GM12873 (cell line): ENCODE measurements around the gene PHF21B.

Experiments used
- TF ChIP-seq, protein P1 (sequence below): IDR thresholded peaks from 2 replicates; pipeline ENCODE4 v1.5.1; 2012; ENCODE audit warnings: low read depth, mild to moderate bottlenecking, moderate library complexity, low read length, control low read depth; ENCODE audit not compliant: insufficient read depth; ENCODE audit errors: missing control alignments

The PHF21B gene

DNA sequence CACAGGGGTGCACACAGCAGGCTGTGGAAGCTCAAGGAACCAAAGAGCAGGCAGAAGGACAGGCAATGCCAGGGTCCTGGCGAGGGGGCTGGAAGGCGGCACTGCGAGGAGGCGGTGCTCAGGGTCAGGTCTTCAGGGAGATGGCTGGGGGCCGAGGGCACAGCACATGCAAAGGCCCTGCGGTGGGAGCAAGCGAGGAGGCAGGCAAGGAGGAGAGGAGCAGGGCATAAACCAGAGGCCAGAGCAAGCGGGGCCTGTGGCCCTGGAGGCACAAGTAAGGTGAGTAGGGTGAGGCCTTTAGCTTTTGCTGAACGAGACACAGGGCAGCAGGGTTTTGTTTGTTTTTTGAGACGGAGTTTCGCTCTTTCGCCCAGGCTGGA is 130.5 kb downstream of the PHF21B start:
- TF ChIP-seq, protein P1, sequence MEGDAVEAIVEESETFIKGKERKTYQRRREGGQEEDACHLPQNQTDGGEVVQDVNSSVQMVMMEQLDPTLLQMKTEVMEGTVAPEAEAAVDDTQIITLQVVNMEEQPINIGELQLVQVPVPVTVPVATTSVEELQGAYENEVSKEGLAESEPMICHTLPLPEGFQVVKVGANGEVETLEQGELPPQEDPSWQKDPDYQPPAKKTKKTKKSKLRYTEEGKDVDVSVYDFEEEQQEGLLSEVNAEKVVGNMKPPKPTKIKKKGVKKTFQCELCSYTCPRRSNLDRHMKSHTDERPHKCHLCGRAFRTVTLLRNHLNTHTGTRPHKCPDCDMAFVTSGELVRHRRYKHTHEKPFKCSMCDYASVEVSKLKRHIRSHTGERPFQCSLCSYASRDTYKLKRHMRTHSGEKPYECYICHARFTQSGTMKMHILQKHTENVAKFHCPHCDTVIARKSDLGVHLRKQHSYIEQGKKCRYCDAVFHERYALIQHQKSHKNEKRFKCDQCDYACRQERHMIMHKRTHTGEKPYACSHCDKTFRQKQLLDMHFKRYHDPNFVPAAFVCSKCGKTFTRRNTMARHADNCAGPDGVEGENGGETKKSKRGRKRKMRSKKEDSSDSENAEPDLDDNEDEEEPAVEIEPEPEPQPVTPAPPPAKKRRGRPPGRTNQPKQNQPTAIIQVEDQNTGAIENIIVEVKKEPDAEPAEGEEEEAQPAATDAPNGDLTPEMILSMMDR, result no peak

DNA sequence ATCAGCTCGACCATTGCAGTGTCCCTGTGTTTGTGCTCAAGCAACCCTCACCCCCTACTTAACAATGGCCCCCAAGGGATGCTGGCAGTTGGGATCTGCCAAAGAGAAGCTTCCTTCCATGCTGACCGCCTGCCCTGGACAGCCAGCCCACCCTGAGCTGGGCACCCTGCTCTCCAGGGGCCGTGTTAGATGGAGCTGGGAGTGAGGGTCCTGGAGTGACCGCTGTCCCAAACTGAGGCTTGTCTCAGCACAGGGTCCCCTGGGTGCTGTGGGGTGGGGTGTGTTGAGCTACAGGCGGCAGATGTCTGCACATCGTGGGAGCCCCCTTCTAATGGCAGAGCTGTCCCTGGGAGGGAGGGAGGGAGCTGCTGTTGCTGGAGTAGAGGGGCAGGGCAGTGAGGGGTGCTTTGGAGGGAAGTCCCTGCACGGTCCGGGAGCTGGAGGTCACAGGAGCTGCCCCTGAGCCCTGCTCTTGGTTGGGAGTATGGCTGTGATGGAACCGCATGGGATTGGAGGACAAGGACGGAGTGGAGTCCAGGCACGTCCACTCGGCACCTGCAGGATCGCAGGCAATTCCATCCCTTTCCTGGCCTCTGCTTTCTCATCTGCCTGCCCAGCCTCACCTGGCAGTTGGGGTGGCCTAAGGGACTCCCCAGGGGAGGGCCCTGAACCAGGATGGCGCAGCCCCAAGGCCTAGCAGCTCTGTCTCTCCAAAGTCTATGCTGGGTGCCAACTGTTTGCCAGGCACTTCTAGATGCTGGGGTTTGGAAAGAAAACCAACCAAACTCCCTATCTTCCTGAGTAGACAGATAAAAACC is 131.1 kb downstream of the PHF21B start:
- TF ChIP-seq, protein P1, result no peak

DNA sequence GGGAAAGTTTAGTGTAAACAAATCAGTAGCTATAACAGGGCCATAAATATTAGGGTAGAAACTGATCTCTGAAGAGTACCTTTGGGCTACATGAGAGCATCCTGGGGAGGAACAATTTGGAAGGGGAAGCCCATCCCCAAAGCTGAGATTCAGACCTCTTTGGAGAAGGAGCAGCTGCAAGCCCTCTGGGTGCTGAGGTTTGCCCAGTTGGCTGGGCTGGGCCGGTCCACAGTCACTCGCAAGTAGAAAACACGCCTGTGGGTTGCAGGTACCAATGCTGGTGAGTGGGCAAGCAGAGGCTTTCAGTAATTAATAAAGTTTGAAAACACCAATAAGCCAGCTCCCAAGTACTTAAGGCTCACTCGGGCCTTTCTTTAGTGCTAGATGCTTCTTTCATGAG is 132.9 kb downstream of the PHF21B start:
- TF ChIP-seq, protein P1, result no peak

DNA sequence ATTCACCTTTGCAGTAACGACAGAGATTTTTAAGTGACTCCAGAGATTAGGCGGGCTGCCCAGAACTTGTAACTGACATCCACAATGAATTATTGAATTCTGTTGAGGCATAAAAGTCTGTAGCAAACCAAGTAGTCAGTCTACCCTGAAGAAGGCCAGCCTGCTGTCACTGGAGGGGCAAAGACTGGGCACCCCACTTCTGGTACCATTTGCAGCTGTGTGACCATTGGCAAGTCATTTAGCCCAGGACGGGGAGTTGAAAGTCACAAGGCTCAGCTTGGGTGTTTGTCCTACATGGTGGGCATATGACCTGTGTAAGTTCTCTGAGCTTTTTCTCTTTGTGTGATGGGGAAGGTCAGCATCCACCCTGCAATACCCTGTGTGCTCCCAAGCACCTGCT is 138.0 kb downstream of the PHF21B start:
- TF ChIP-seq, protein P1, result no peak

DNA sequence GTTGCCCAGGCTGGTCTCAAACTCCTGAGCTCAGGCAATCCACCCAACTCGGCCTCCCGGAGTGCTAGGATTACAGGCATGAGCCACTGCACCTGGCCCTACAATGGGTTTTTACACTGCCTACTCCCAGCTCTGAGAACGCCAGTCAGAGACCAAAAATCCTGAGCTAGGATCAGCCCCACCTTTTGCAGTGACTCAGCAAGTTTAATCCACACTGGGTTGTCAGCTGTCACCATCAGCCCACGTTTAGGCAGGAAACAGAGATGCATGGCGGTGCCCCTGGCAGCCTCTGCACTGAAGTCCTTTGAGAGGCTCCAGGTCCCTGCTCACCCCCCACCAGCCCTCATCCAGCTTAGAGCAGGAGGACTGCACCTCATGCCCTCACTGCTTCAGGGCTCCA is 139.8 kb downstream of the PHF21B start:
- TF ChIP-seq, protein P1, result no peak

DNA sequence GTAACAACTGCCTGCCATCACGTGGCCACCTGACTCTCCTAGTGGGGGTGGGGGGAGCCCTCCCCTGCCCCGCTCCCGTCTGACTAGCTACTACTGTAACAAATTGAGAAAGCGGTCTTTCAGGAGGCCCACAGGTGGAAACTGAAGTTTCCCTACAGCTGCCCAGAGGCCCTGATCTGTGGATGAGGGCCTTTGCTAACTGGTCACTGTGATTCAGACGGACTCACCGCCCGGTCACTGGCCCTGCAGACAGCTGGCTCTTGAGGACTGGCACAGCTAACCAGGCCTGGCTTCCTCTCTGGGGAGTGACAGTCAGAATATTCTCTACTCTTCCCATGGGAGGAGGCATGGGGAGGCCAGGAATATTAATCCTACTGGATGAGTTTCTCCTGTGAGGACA is 140.6 kb downstream of the PHF21B start:
- TF ChIP-seq, protein P1, result no peak

DNA sequence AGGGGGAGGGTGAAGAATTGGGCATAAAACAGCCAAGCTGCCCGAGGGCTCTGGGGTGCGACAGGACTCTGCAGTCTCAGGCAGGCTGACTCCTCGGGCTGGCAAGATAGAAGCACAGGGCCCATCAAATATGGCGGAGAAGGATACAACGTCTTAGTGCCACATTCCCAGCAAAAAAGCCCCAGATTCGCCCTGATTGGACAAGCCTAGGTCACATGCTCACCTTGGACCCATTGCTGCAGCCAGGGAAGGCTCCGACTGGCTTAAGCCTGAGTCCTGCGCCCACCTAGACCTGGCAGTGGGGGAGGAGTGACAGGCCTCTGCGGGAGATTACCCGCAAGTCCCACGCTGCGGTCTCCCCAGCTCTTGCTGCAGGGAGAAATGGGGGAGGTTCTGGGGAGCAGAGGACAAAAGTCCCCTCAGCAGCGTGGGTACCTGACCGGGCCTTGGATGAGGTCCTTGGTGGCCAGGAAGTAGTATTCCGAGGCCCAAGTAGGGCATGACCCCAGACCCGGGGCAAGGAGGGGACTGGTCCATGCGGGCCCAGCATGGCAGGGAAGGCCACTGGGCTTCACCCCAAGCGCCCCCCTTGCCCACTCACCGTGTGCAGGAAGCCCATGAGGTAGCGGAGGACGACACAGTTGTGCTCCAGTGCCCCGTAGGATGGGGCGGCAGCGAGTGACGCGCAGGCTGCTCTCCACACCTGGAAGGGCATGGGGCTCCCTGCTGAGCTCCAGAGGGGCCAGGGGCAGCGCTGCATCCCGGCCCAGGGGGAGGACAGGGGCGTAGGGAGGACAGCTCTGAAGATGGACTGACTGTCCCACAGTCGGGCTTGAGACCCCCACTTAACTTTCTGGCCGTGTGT is 144.4 kb downstream of the PHF21B start:
- TF ChIP-seq, protein P1, result no peak
